Suppressor macrophage treated with lipopolysaccharide for 4 hours (primary cell): ENCODE measurements around the gene NCKAP5.

Experiments
- DNase-seq: peaks from one replicate; pipeline ENCODE4 v3.0.0-alpha.2; 2020

NCKAP5 gene

GRCh38 chr2:132645722-132646539, 922.3 kb downstream of the NCKAP5 start:
- peak; percentile 46 for DNase-seq

GRCh38 chr2:132645176-132645575, 923.1 kb downstream of the NCKAP5 start:
- no peak for DNase-seq

GRCh38 chr2:132642415-132642814, 925.8 kb downstream of the NCKAP5 start:
- DNase-seq, result no peak

GRCh38 chr2:132641819-132642218, 926.4 kb downstream of the NCKAP5 start:
- DNase-seq, result no peak

GRCh38 chr2:132640116-132640515, 928.1 kb downstream of the NCKAP5 start:
- no peak for DNase-seq

GRCh38 chr2:132638313-132639040, 929.8 kb downstream of the NCKAP5 start:
- DNase-seq, result no peak

GRCh38 chr2:132636346-132636745, 931.9 kb downstream of the NCKAP5 start:
- no peak for DNase-seq

GRCh38 chr2:132633635-132634034, 934.6 kb downstream of the NCKAP5 start:
- DNase-seq, result no peak

GRCh38 chr2:132632000-132632649, 936.1 kb downstream of the NCKAP5 start:
- no peak for DNase-seq

- no peak for DNase-seq
These were observed 940.7 kb downstream of the NCKAP5 start for GRCh38 chr2:132627536-132627935.

- peak; percentile 16 for DNase-seq
These were observed 945.0 kb downstream of the NCKAP5 start for GRCh38 chr2:132623096-132623839.
